CD14-positive monocyte (primary cell): Measurements from ENCODE around the gene LAMTOR3. TPM values are rescaled to one million over a fixed set of nuclear protein-coding genes. Genes with fewer than 3 reads are reported as not detected.
A peak's percentile ranks its signal among the peaks of the same experiment; 100 is the strongest.

Experiments
- DNase-seq, 3 donors: peaks; one replicate each; pipeline ENCODE4 v3.0.0-alpha.2; 2011 to 2022
- H2AFZ ChIP-seq: 2 replicates; pipeline ENCODE4 v1.6.0; 2012; ENCODE audit warnings: mild to moderate bottlenecking, low read depth, low read length, inconsistent platforms; ENCODE audit not compliant: insufficient read depth, poor library complexity, severe bottlenecking
- H3K27ac ChIP-seq, 2 donors: 1 replicate in 1 of 2; 2 replicates in 1 of 2; pipeline ENCODE4 v1.5.1; 2012 to 2013; ENCODE audit warnings: low read length in 2 of 2, control low read depth in 1 of 2, inconsistent platforms in 1 of 2, low read depth in 1 of 2, mild to moderate bottlenecking in 1 of 2
- H3K27me3 ChIP-seq, 2 donors: one replicate each; pipeline versions ENCODE4 v1.6.0 to v1.6.1; 2011 to 2013; ENCODE audit warnings: low read length in 2 of 2; ENCODE audit not compliant: control insufficient read depth in 2 of 2, insufficient read depth in 2 of 2
- H3K36me3 ChIP-seq, 2 donors: replicated peaks in 1 of 2; 1 replicate in 1 of 2; 2 replicates in 1 of 2; pipeline versions ENCODE4 v1.5.1 to v1.6.1; 2012 to 2013; ENCODE audit warnings: low read length in 2 of 2, control low read depth in 1 of 2, inconsistent platforms in 1 of 2, mild to moderate bottlenecking in 1 of 2; ENCODE audit not compliant: insufficient read depth in 2 of 2, control insufficient read depth in 1 of 2
- H3K4me1 ChIP-seq, 2 donors: 1 replicate in 1 of 2; 2 replicates in 1 of 2; pipeline versions ENCODE4 v1.5.1 to v1.6.1; 2012 to 2013; ENCODE audit warnings: low read length in 2 of 2, control low read depth in 1 of 2, inconsistent platforms in 1 of 2, mild to moderate bottlenecking in 1 of 2, moderate library complexity in 1 of 2; ENCODE audit not compliant: insufficient read depth in 2 of 2, control insufficient read depth in 1 of 2
- H3K4me2 ChIP-seq: replicated peaks from 2 replicates; pipeline ENCODE3; 2012; ENCODE audit warnings: low read length, moderate library complexity, mild to moderate bottlenecking; ENCODE audit not compliant: poor library complexity, severe bottlenecking; ENCODE audit errors: extremely low read depth
- H3K4me3 ChIP-seq, 3 experiments: fragments of 200-600 bp in 1 of 3; sonication (generic) in 1 of 3; replicated peaks in 1 of 3; 1 replicate in 2 of 3; 2 replicates in 1 of 3; pipeline ENCODE4 v1.5.1; 2011 to 2013; ENCODE audit warnings: low read length in 3 of 3, mild to moderate bottlenecking in 3 of 3, control low read depth in 2 of 3, low read depth in 2 of 3, inconsistent platforms in 1 of 3, moderate library complexity in 1 of 3
- H3K79me2 ChIP-seq: 2 replicates; pipeline ENCODE4 v1.6.0; 2012; ENCODE audit warnings: mild to moderate bottlenecking, control low read depth, inconsistent platforms, low read length, moderate library complexity; ENCODE audit not compliant: insufficient read depth
- H3K9ac ChIP-seq: 2 replicates; pipeline ENCODE4 v1.6.0; 2017; ENCODE audit warnings: low read length, mild to moderate bottlenecking; ENCODE audit not compliant: insufficient read depth, poor library complexity, severe bottlenecking
- H3K9me3 ChIP-seq, 2 donors: replicated peaks in 1 of 2; 1 replicate in 1 of 2; 2 replicates in 1 of 2; pipeline versions ENCODE4 v1.5.1 to v1.6.1; 2012 to 2013; ENCODE audit warnings: low read length in 2 of 2, control low read depth in 1 of 2; ENCODE audit not compliant: control insufficient read depth in 1 of 2, insufficient read depth in 1 of 2
- H4K20me1 ChIP-seq: 2 replicates; pipeline ENCODE4 v1.6.0; 2012; ENCODE audit warnings: mild to moderate bottlenecking, low read length, control low read depth, moderate library complexity; ENCODE audit not compliant: insufficient read depth
- H3K27ac Mint-ChIP-seq, 7 donors: one replicate each; pipeline ENCODE4 v1.8.0; 2020; ENCODE audit warnings: mild to moderate bottlenecking in 7 of 7, mixed read lengths in 7 of 7, moderate library complexity in 6 of 7, inconsistent platforms in 2 of 7
- H3K27me3 Mint-ChIP-seq, 3 donors: one replicate each; pipeline ENCODE4 v1.8.0; 2021 to 2022; ENCODE audit warnings: low read depth in 3 of 3, mild to moderate bottlenecking in 3 of 3, mixed read lengths in 3 of 3, moderate library complexity in 3 of 3, inconsistent platforms in 1 of 3
- H3K36me3 Mint-ChIP-seq, 2 donors: one replicate each; pipeline ENCODE4 v1.8.0; 2020; ENCODE audit warnings: mixed read lengths in 2 of 2, inconsistent platforms in 1 of 2, mild to moderate bottlenecking in 1 of 2
- H3K4me1 Mint-ChIP-seq: one replicate; pipeline ENCODE4 v1.8.0; 2020; ENCODE audit warnings: mild to moderate bottlenecking, mixed read lengths
- H3K4me3 Mint-ChIP-seq, 2 donors: one replicate each; pipeline ENCODE4 v1.8.0; 2020; ENCODE audit warnings: mild to moderate bottlenecking in 2 of 2, mixed read lengths in 2 of 2, moderate library complexity in 1 of 2
- H3K9me3 Mint-ChIP-seq, 7 donors: one replicate each; pipeline ENCODE4 v1.8.0; 2020 to 2022; ENCODE audit warnings: mixed read lengths in 7 of 7, mild to moderate bottlenecking in 6 of 7, moderate library complexity in 6 of 7, inconsistent platforms in 2 of 7
- WGBS: methylation state at CpG from one replicate; pipeline ENCODE4 v1.1.5; 2013; ENCODE audit warnings: missing lambda C conversion rate; ENCODE audit not compliant: insufficient coverage; 5-methylcytosine and 5-hydroxymethylcytosine counted together
- intact Hi-C, 2 donors: fragments of 100-400 bp; cut with micrococcal nuclease; formaldehyde crosslinking; loops; one replicate each; pipeline versions ENCODE4 v1.15.0 to v1.15.1; 2023
- polyA plus RNA-seq, 3 donors: library from polyadenylated mRNA; depleted of rRNA in 1 of 3; unstranded in 2 of 3; stranded (reverse) in 1 of 3; fragments of 300-500 nt in 2 of 3; fragments of >200 nt in 1 of 3; fragmentation: Illumina TruSeq in 2 of 3; gene quantifications; 1 replicate in 2 of 3; 2 replicates in 1 of 3; pipeline ENCODE4 v1.2.3, GENCODE V29; 2012 to 2021
- TF ChIP-seq, protein P1 (sequence below): fragments of 200-600 bp; IDR thresholded peaks from one replicate; pipeline ENCODE4 v1.8.0; 2022; ENCODE audit warnings: antibody characterized with exemption, mild to moderate bottlenecking

LAMTOR3 gene
- polyA plus RNA-seq, 3 donors, result 19.9 to 83.3 (median 62.5) TPM

DNA sequence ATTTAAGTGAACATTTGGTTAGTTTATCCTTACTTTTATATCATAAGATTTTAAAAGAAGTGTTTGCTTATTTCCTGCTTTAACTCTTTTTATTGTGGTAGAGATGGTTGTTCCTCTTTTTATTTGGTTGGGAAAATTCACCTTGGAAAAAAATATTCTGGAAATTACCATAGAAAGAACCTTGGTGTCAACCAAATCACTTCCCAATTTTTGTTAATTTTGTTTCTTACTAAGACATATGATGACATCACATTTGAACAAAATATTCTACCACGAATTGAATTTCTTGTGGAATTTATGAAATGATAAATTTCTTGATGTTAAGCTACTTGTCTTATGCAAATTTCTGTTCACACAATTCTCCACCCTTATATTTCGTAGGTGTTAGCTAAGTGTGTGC, 33.7 kb downstream of the LAMTOR3 start:
- intact Hi-C loops, result no loop called here
- no peak overlapping the region for H2AFZ ChIP-seq
- no peak overlapping the region for H3K4me3 Mint-ChIP-seq
- H3K27me3 ChIP-seq, result no peaks in the 10 kb centered on the region
- peaks cover 22% of the 10 kb centered on the region for H4K20me1 ChIP-seq
- H3K27me3 Mint-ChIP-seq, result peaks cover 0 to 1% (median 0%) of the 10 kb centered on the region in 3 donors
- H3K4me3 ChIP-seq, result no peak overlapping the region
- peak in 1 of 3 donors; percentile 30 for DNase-seq
- H3K36me3 Mint-ChIP-seq, result peaks cover 49 to 75% of the 10 kb centered on the region in 2 donors
- TF ChIP-seq, protein P1, sequence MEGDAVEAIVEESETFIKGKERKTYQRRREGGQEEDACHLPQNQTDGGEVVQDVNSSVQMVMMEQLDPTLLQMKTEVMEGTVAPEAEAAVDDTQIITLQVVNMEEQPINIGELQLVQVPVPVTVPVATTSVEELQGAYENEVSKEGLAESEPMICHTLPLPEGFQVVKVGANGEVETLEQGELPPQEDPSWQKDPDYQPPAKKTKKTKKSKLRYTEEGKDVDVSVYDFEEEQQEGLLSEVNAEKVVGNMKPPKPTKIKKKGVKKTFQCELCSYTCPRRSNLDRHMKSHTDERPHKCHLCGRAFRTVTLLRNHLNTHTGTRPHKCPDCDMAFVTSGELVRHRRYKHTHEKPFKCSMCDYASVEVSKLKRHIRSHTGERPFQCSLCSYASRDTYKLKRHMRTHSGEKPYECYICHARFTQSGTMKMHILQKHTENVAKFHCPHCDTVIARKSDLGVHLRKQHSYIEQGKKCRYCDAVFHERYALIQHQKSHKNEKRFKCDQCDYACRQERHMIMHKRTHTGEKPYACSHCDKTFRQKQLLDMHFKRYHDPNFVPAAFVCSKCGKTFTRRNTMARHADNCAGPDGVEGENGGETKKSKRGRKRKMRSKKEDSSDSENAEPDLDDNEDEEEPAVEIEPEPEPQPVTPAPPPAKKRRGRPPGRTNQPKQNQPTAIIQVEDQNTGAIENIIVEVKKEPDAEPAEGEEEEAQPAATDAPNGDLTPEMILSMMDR, result no peak
- no peak overlapping the region for H3K4me2 ChIP-seq
- peaks cover 47% of the 10 kb centered on the region for H3K79me2 ChIP-seq
- WGBS, result no CpG with 5 or more reads among the region's 2 CpGs
- peaks cover 46 to 65% of the 10 kb centered on the region in 2 donors for H3K36me3 ChIP-seq
- H3K4me1 ChIP-seq, result peaks cover 46 to 57% of the 10 kb centered on the region in 2 donors
- H3K27ac Mint-ChIP-seq, result no peak overlapping the region
- peak overlapping the region in 1 of 2 donors; percentile 90 for H3K27ac ChIP-seq
- no peaks in the 10 kb centered on the region for H3K9me3 ChIP-seq
- H3K9ac ChIP-seq, result no peak overlapping the region
- peaks cover 46% of the 10 kb centered on the region for H3K4me1 Mint-ChIP-seq
- H3K9me3 Mint-ChIP-seq, result no peaks in the 10 kb centered on the region

DNA sequence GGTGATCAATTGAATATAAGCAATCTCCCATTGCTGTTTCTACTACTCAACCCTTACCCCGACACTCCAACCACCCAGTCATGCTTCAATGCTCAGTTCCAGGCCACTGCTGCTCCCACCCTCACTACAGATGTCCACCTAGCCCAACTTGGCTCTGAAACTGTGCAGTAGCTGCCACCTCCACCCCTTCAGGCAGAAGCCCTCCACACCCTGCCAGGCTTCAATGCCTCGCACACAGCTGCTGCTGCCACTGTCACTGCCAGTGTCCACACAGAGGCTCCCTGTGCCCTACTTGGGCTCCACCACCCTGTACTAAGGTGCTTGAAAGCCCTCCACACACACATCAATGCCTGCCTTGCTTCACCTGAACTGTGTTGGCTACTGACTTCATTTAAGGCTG, 34.6 kb downstream of the LAMTOR3 start:
- DNase-seq, result no peak
- 100% methylated on average over 2 of the region's 2 CpGs for WGBS
- peaks cover 47% of the 10 kb centered on the region for H3K79me2 ChIP-seq
- H3K4me1 Mint-ChIP-seq, result peaks cover 55% of the 10 kb centered on the region
- no peaks in the 10 kb centered on the region for H3K27me3 ChIP-seq
- H3K4me3 Mint-ChIP-seq, result peak overlapping the region in 1 of 2 donors; percentile 47
- no peak overlapping the region for H2AFZ ChIP-seq
- intact Hi-C loops, result loop anchor here in 1 of 2 donors (5.0 kb wide), 2 partner anchors 33 to 42 kb away; partner anchors contain the start of genes DAPP1 and LAMTOR3
- H4K20me1 ChIP-seq, result peaks cover 14% of the 10 kb centered on the region
- H3K9me3 ChIP-seq, result no peaks in the 10 kb centered on the region
- no peak overlapping the region for H3K4me2 ChIP-seq
- H3K27me3 Mint-ChIP-seq, result peaks cover 0 to 1% (median 0%) of the 10 kb centered on the region in 3 donors
- TF ChIP-seq, protein P1, result no peak
- H3K27ac ChIP-seq, result peak overlapping the region; percentile 16 to 90
- H3K36me3 ChIP-seq, result peaks cover 37 to 60% of the 10 kb centered on the region in 2 donors
- no peak overlapping the region for H3K9ac ChIP-seq
- no peaks in the 10 kb centered on the region for H3K9me3 Mint-ChIP-seq
- H3K4me3 ChIP-seq, result no peak overlapping the region
- peak overlapping the region; percentile 60 to 74 (median 70) for H3K27ac Mint-ChIP-seq
- H3K36me3 Mint-ChIP-seq, result peaks cover 46 to 72% of the 10 kb centered on the region in 2 donors
- H3K4me1 ChIP-seq, result peaks cover 55 to 66% of the 10 kb centered on the region in 2 donors
